NCI-H345 (cell line): ENCODE results near the gene LIMS2.

Experiments used
- DNase-seq: peaks from one replicate; lab custom pipeline; 2025; lab: John Stamatoyannopoulos, UW

The LIMS2 gene

DNA sequence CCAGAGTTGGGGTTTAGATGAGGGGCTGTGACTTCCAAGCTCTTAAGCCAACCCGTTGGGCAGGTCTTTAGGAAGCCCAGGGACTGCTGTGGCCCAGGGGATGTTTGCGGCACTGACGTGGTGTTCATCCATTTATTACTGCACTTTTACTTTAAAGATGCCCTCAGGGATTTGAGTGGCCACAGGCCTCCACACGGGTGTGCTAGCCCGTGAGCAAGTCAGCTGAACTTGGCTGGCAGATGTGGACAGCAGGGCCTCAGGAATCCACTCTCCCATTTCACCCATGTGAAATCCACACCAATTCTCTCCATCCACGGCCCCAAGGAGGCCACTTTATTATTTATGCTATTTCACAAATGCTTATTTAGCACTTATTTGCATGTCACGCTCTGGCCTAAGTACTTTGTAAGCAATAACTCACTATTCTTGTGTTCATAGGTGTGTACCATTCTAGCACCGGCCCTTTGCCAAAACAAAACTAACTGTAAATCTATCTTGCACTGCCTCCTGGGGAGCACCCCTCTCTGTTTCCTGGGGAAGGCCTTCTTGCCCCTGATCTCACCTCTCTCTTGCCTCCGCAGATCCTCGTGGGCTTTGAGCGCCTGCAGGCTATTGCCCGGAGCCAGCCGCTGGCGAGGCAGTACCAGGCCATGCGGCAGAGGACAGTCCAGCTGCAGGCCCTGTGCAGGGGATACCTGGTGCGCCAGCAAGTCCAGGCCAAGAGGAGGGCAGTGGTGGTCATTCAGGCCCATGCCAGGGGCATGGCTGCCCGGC, 68.5 kb downstream of the LIMS2 start:
- no peak for DNase-seq

DNA sequence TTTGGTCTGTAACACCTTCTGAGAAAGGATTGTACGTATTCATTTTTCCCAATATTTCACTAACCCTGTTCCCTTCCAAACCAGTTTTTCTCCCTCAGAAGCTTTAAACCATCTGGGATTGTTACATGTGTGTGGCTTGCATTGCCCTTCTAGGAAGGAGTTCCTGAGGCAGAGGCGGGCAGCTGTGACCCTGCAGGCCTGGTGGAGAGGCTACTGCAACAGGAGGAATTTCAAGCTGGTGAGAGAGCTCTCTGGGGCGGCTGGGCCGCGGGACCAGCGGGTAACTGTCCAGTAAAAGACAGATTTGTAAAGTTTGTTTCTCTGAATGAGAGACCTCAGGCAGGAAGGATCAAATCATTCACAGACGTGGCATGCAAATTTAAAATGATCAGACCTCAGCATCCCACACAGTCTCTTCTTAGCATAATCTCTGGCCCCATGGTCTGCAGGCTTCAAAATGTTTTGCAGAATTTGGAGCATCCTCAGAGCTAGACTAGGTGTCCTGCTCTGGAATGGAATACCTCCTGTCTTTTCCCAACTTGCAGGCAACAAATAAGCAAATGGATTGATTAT, 69.6 kb downstream of the LIMS2 start:
- no peak for DNase-seq

DNA sequence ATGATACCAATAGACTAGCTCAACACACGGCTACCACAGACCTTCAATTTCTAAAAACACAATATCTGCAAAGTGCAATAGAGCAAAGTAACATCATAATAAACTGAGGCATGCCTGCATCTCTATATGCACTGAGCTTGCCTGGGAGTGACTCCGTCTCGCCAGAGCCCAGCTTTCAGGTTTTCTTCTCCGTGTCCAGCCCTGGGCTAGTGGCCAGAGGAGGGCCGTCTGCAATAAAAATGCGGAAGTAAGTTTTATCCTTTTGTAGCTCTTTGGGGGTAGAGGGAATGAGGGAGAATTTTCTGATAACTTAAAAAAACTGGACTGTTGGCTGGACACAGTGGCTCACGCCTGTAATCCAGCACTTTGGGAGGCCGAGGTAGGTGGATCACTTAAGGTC, 70.3 kb downstream of the LIMS2 start:
- no peak for DNase-seq

DNA sequence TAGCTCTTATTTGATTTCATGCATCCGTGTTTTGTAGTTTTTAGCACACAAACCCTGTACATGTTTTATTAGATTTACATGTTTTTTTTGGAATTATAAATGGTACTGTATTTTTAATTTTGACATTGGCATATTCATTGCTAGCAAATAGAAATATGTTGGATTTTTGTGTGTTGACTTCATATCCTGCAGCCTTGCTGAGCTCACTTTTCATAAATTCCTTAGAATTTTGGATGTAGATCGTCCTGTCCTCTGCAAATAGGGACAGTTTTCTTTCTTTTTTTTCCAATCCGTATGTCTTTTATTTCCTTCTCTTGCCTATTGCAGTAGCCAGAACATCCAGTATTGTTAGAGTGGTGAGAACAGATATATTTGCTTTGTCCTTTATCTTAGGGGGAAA, 76.1 kb downstream of the LIMS2 start:
- DNase-seq, result no peak

GRCh38 chr2:127598711-127599110, 76.6 kb downstream of the LIMS2 start:
- DNase-seq, result no peak

- no peak for DNase-seq
Measured at GRCh38 chr2:127597984-127598380, 77.3 kb downstream of the LIMS2 start.

DNA sequence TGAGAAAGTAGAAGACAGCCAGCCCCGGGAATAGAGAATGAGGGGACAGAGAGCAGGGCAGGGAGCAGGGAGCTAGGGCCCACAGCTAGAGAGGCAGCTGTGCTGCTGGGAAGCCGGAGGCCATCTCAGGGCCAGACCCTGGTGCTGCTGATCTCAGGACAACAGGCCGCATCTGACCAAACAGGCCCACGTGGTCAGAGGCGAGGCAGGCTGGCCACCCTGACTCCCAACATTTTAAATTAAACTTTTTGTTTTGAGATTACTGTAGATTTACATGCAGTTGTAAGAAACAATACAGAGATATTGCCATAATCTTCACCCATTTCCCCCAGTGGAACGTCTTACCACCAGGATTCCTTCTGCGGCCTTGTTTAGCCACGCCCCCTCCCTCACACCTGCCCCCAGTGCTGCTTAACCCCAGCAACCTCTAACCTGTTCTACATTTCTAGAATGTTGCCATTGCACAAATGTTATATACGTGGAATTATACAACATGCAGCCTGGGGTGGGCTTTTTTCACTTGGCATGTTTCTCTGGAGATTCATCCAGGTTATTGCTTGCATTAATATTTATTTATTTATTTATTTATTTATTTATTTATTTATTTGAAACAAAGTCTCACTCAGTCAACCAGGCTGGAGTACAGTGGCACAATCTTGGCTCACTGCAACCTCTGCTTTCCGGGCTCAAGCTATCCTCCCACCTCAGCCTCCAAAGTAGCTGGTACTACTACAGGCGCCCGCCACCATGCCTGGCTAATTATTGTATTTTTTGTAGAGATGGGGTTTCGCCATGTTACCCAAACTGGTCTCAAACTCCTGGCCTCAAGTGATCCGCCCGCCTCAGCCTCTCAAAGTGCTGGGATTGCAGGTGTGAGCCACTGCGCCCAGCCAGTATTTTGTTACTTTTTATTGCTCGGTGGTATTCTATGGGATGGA, 78.0 kb downstream of the LIMS2 start:
- DNase-seq, result no peak

GRCh38 chr2:127596311-127597045, 78.9 kb downstream of the LIMS2 start:
- no peak for DNase-seq

DNA sequence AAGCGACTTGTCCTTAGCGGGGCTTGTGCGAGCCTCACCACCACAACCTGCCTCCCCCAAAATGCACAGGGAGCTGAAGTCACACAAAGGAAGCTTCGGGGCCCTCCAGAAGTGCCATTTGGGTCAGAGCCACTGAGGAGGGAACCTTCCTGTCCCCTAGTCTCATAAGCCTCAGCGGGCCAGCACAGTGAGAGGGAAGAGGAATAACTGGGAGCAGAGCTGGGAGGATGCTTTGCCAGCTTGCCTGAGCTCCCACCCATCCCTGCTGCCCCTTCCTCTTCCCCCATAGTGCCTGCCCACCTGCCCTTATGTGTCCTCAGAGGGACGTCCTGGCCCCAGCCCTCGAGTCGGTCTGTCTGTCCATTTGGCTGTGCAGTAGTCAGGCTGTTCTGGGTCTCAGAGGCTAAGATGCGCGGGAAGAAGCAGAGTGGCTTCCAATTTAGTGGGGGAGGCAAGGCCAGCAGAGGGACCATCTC, 81.2 kb downstream of the LIMS2 start:
- no peak for DNase-seq

DNA sequence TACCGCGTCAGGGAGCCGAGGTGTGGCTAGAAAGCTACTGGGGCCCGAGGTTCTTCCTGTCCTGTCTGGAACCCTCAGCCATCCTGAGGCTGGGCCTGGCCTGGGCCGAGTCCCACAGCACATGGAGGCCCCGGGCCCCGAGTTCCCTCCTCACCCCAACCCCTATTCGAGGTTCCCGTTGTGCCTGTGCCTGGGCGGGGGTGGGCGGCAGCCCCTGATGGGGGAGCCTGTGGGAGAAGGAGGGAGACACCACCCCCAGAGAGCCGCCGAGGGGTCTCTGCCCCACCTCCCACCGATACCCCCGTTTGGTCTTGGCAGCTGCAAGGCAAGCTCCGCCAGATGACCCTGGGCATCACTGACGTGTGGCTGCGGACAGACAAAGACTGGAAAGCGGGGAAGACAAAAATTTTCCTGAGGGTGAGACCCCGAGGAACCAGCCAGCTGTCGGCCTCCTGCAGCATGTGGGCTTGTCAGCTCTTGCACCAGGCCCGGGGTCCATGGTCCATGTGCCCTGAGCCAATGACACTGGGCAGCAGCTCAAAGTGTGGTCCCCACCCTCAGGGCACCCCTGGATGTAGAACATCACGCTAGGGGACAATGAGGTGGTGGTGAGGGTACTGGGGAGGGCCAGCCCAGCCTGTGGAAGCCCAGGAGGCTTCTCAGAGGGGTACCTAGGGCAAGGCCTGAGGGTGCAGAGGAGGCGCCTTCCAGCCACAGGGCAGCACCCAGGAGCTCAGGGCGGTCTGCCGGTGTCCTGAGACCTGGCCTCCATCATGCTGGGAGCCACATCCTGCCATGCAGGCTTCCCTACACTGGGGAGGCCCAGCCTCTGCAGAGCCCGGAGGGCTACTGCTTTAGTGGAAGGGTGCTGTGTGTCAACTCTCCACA, 81.9 kb downstream of the LIMS2 start:
- no peak for DNase-seq

DNA sequence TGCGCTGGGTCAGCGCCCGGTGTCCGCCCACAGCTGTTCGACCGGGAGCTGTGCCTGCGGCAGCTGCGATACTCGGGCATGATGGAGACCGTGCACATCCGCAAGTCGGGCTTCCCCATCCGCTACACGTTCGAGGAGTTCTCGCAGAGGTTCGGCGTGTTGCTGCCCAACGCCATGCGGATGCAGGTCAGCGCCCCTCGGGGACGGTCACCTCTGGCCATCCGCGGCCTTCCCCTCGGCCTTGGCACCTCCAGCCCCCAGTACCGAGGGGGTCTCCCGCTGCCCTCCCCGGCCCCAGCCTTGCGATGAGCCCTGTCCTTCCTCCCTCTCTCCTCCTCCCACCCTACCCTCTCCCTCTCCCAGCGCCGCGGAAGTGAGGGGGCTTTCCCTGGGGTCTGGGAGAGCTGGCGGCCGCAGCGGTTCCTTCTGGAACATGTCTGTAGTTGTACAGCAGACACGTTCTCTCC, 82.5 kb downstream of the LIMS2 start:
- no peak for DNase-seq

- DNase-seq, result peak; percentile 45
Measured at GRCh38 chr2:127591221-127591923, 84.0 kb downstream of the LIMS2 start.

- DNase-seq, result no peak
Measured at GRCh38 chr2:127590386-127591190, 84.7 kb downstream of the LIMS2 start.

DNA sequence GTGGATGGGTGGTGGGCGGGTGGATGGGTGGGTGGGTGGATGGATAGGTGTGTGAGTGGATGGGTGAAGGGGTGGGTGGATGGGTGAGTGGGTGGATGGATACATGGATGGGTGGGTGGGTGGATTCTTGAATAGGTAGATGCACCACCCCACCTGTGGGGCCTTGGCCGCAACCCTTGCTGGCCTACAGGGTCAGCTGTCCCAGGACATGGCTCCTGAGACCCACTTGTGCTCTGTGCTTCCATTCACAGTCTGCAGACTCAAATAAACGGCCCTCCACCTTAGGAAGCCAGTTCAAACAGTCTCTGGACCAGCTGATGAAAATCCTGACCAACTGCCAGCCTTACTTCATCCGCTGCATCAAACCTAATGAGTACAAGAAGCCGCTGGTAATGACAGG, 85.5 kb downstream of the LIMS2 start:
- DNase-seq, result no peak

DNA sequence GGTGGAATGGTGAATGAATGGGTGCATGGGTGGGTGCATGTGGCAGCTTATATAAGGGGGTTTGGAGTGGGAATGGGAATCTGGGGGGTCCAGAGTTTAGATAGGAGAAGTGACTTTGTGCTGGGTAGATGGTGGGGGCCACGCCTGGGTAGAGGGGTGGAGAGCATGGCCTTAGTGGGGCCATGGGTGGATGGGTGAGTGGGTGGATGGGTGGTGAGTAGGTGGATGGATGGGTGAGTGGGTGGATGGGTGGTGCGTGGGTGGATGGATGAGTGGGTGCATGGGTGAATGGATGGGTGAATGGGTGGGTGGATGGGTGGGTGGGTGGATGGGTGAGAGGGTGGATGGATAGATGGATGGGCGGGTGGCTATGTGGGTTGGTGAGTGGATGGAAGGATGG, 86.0 kb downstream of the LIMS2 start:
- no peak for DNase-seq
